HG02759 (cell line): Measurements from ENCODE around the gene RFC3.

Source experiments
- ATAC-seq: cut with Tn5 transposase; IDR thresholded peaks from one replicate; pipeline ENCODE4 v1.9.1; 2021; ENCODE audit warnings: mild to moderate bottlenecking, moderate library complexity; ENCODE audit not compliant: unreplicated experiment

Gene RFC3

GRCh38 chr13:33863188-33863789, 45.3 kb downstream of the RFC3 start:
- ATAC-seq, result no peak

GRCh38 chr13:33865945-33866344, 48.0 kb downstream of the RFC3 start:
- peak; percentile 93 for ATAC-seq

GRCh38 chr13:33867472-33867871, 49.5 kb downstream of the RFC3 start:
- no peak for ATAC-seq

DNA sequence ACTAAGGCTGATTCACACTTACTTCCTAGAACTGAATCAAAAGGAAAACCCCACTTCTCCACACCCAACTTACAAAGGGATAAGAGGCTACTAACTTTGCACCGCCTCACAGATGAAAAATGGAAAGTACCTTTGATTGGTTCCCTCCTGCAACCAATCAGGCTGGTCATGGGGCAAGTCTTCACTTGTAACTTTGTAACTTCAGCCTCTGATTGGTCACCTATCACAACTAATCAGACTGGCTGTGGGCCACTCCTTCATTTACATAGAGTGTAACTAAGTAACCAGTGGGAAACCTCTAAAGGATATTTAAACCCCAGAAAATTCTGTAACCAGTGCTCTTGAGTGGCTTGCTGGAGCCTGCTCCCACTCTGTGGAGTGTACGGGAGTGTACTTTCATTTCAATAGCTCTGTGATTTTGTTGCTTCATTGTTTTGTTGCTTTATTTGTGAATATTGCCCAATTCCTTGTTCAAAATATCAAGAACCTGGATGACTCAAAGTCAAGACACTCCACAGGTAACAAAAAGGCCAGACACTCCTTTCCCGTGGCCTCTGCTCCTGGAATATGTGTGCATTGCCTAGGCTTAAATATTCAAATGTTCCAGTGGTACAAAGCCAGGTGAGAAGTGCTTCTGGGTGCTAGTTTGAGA, 50.5 kb downstream of the RFC3 start:
- ATAC-seq, result no peak

DNA sequence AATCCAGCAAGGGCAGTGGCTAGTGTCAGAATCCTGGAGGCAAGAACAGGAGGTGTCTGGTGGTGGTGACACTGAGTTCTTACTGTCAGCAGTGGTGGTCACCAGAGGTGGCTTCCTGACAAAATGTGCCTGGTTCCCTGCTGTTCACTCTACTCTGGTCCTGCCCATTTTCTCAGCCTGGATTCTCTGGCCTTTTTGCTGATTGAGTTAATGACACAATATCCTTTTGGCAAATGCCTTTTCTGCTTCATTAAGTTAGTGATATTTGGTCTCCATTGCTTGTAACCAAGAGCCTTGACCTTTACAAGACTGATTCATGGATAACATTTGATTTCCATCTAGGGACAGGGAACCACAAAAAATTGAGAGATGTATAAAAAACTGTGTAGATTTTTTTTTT, 51.1 kb downstream of the RFC3 start:
- ATAC-seq, result no peak

DNA sequence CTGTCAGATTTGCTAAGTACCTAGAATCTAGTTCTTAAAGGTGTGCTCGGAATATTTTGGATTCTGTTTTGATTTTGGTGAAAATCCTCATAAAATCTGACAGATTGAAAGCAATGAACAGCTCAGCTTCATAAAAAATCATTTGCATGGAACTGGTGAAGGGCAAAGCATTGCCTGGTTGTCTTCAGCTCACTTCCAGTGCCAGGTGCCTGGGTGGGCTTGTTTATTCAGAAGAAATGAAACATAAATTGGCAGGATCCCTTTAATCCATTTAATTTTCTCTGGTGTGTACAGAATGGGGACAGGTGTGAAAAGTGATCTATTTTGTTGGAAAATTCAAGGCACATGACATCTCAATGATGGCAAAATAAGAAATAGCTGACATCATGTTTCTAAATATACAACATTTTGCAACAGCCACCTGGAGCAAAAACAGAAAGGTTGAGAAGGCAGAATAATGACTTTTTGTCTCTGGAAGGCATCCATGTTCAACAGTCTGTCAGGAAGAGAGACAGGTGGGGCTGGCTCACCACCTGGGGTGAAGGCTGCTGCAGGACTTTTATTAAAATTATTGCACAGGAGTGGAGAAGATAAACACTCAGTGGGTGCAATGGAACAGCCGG, 52.2 kb downstream of the RFC3 start:
- ATAC-seq, result no peak

- no peak for ATAC-seq
Measured at GRCh38 chr13:33871207-33872004, 53.5 kb downstream of the RFC3 start.

DNA sequence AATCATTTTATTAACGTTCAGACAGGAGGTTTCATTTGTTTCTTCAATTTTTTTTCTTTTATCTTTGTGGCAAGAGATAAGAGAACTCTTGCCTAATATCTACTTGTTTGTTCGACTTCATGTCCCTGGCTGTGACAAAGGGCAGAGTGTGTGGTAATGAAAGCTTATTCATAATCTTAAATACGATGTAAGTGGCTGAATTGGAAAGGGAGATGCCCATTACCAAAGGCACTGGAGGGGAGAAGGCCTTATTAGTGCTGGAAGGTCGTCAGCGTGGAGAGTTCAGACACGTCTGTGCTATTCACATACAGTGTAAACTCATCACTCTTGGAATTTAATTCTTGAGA, 54.0 kb downstream of the RFC3 start:
- no peak for ATAC-seq

DNA sequence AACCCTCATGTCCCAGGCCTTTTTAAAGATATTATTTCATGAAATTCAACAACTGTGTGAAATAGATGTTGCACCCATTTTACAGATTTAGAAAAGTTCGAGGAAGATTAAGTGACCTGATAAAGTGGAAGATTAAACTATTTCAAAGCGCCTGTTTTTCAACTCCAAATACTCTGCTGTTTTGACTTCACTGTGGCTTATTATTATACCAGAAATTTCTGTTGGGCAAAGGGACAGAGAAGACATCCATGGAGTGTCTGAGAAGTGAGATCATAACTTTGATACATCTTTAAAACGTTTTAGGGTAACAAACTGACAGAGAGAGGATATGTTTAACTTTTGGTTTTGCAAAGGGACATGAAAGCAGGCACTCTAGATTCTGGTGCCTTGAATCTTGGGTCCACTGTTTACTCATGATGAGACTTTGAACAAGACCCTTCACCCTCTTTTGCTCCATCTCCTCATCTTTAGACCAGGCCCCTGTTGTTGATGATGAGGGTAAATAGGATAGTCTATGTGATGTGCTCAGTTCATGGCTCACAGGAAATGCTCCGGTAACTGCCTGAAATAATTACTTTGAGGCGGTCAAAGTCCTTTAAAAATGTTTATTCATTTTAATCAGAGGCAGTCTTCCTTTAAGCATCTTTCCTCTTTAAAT, 55.4 kb downstream of the RFC3 start:
- ATAC-seq, result no peak

DNA sequence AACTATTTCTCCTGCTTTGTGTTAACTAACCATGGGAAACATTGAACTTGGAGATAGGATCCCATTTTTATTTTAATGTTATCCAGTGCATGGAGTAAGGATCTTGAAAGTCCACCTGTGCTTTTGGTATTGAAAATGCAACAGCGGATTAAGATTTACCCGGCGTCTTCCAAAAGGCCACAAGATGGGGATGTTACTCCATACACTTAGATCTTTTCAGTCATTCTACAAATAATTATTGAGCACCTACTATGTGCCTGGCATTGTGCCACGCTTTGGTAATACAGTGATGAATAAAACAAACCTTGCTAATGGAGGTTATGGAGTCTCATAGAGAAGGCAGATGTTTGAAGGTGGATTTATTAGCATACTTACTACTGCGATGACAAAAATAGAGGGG, 56.9 kb downstream of the RFC3 start:
- no peak for ATAC-seq

GRCh38 chr13:33875618-33876401, 57.9 kb downstream of the RFC3 start:
- ATAC-seq, result no peak

DNA sequence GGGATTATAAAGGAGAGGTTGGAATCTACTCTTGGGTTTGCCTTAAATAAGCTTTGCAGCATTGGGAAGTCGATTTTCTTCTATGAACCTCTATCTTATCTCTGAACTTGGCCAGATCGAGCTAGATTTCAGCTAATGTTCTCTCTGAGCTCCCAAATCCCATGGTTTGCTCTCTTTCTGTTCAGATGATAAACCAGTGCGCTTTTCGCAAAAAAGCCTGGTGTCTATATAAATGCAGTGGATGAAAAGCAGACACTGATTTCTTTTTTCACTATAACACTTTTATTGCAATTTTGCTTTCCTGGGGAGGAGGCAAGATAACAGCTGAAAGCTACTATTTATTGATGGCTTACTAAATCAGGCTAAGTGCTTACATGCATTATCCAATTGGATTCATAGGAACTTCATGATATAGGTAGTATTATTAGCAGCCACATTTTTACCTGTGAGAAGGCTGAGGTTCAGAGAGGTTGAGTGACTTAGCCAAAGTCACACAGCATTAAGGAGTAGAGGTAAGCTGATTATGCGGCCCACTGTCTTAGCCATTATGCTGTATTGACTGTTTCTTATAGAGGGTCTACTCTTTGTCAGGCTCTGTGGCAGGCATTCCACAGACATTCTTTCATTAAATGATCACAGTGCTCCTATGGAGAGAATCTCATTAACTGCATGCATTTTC, 58.9 kb downstream of the RFC3 start:
- ATAC-seq, result no peak

DNA sequence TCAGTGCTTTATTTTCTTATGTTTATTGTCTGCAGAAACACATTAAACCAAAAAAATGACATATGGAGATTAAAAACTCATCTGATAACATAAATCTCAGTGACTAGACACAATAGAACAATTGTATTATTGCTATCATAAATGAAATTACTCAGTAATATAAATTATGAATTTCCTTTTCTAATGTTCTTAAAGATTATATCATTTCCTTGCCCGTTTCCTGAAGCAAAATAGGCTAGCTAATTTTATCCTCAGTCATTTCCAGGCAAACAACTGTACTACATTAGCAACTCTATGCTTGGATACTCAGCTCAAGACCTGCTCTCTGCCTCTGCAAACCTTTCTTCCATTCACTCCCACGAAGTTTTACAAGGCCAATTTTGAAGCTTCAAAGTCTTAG, 61.2 kb downstream of the RFC3 start:
- no peak for ATAC-seq

DNA sequence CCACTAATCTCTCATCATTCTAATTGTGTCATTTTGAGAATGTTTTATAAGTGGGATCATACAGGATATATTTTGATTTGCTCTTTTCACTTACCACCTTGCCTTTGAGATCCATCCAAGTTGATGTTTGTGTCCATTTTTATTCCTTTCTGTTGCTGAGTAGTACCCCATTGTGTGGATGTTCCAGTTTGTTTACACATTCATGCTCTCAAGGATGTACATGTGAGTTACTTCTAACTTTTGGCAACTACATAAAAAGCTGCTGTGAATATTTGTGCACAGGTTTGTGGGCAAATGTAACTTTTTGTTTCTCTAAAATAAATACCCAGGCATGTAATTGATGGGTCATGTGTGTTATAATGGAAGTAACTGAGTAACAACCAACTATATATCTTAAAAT, 64.9 kb downstream of the RFC3 start:
- no peak for ATAC-seq

- no peak for ATAC-seq
Measured at GRCh38 chr13:33884531-33885220, 66.7 kb downstream of the RFC3 start.
